Liver (tissue), 9 donors: Measurements from ENCODE around the gene NTM. TPM values are rescaled to one million over a fixed set of nuclear protein-coding genes. Genes with fewer than 3 reads are reported as not detected.

ENCODE experiments used
- DNase-seq: peaks from one replicate; pipeline ENCODE4 v3.0.0-alpha.2; 2017; ENCODE audit warnings: low spot score
- H3K27ac ChIP-seq, 2 donors: one replicate each; pipeline ENCODE4 v1.7.0; 2013; ENCODE audit warnings: inconsistent platforms in 2 of 2, low read length in 2 of 2, control low read depth in 1 of 2, low read depth in 1 of 2, mild to moderate bottlenecking in 1 of 2
- H3K27me3 ChIP-seq, 4 donors: one replicate each; pipeline versions ENCODE4 v1.6.1 to v1.7.0; 2013; ENCODE audit warnings: low read length in 3 of 4, inconsistent platforms in 1 of 4, mild to moderate bottlenecking in 1 of 4, moderate library complexity in 1 of 4; ENCODE audit not compliant: control insufficient read depth in 4 of 4, insufficient read depth in 4 of 4
- H3K36me3 ChIP-seq, 4 donors: one replicate each; pipeline versions ENCODE4 v1.6.1 to v1.7.0; 2013; ENCODE audit warnings: low read length in 3 of 4, mild to moderate bottlenecking in 3 of 4, low read depth in 1 of 4, moderate library complexity in 1 of 4; ENCODE audit not compliant: control insufficient read depth in 4 of 4, insufficient read depth in 3 of 4
- H3K4me1 ChIP-seq, 4 donors: one replicate each; pipeline versions ENCODE4 v1.6.1 to v1.7.0; 2013; ENCODE audit warnings: low read length in 3 of 4, mild to moderate bottlenecking in 3 of 4, moderate library complexity in 1 of 4; ENCODE audit not compliant: control insufficient read depth in 4 of 4, insufficient read depth in 4 of 4
- H3K4me3 ChIP-seq, 3 donors: one replicate each; pipeline versions ENCODE4 v1.6.1 to v1.7.0; 2013; ENCODE audit warnings: low read length in 3 of 3, control low read depth in 1 of 3, low read depth in 1 of 3, mild to moderate bottlenecking in 1 of 3
- H3K9ac ChIP-seq, 2 donors: one replicate each; pipeline ENCODE4 v1.7.0; 2013; ENCODE audit warnings: low read length in 2 of 2, mild to moderate bottlenecking in 2 of 2, moderate library complexity in 2 of 2, control low read depth in 1 of 2, low read depth in 1 of 2
- H3K9me3 ChIP-seq, 4 donors: one replicate each; pipeline versions ENCODE4 v1.6.1 to v1.7.0; 2013; ENCODE audit warnings: low read length in 3 of 4; ENCODE audit not compliant: control insufficient read depth in 4 of 4
- HNF4G ChIP-seq: IDR thresholded peaks from 2 replicates; pipeline ENCODE4 v1.6.1; 2016; ENCODE audit warnings: antibody characterized with exemption
- JUND ChIP-seq, 2 donors: IDR thresholded peaks; 2 replicates each; pipeline ENCODE4 v1.6.1; 2016; ENCODE audit warnings: antibody characterized with exemption in 2 of 2
- REST ChIP-seq: IDR thresholded peaks from 2 replicates; pipeline ENCODE4 v1.6.1; 2016; ENCODE audit warnings: antibody characterized with exemption, mild to moderate bottlenecking
- RXRA ChIP-seq, 2 donors: IDR thresholded peaks; 2 replicates each; pipeline ENCODE4 v1.6.1; 2017 to 2018; ENCODE audit warnings: antibody characterized with exemption in 2 of 2, mild to moderate bottlenecking in 1 of 2
- SP1 ChIP-seq: IDR thresholded peaks from 2 replicates; pipeline ENCODE4 v1.6.1; 2018; ENCODE audit warnings: antibody characterized with exemption, mild to moderate bottlenecking
- TAF1 ChIP-seq: conservative IDR thresholded peaks from 2 replicates; pipeline ENCODE4 v1.6.1; 2016; ENCODE audit warnings: antibody characterized with exemption, mild to moderate bottlenecking
- ZBTB33 ChIP-seq: IDR thresholded peaks from 2 replicates; pipeline ENCODE4 v1.6.1; 2016; ENCODE audit warnings: antibody characterized with exemption
- WGBS: extraction: QIAGEN DNeasy Blood & Tissue Kit; methylation state at CpG from one replicate; pipeline ENCODE4 v1.1.7; 2013; 5-methylcytosine and 5-hydroxymethylcytosine counted together
- polyA plus RNA-seq, 2 donors: library from polyadenylated mRNA; stranded (reverse) in 1 of 2; unstranded in 1 of 2; fragments of 200-250 nt in 1 of 2; fragments of >200 nt in 1 of 2; fragmentation: Nextera tagmentation in 1 of 2; extraction: Ambion mirVana in 1 of 2; gene quantifications; one replicate each; pipeline versions ENCODE4 v1.2.1 to v1.2.3, GENCODE V29; 2013 to 2015
- total RNA-seq, 2 donors: library from RNA; depleted of rRNA; stranded (reverse); fragments of >200 nt; gene quantifications; one replicate each; pipeline ENCODE4 v1.2.3, GENCODE V29; 2014
- donor health status: healthy.
- donor health status: healthy.
- donor health status: healthy.
- donor health status: healthy.
- donor health status: healthy.

The NTM gene
- total and polyA plus RNA-seq, 4 donors: 0.08 to 1.1 (median 0.08) TPM; not detected in 1

DNA sequence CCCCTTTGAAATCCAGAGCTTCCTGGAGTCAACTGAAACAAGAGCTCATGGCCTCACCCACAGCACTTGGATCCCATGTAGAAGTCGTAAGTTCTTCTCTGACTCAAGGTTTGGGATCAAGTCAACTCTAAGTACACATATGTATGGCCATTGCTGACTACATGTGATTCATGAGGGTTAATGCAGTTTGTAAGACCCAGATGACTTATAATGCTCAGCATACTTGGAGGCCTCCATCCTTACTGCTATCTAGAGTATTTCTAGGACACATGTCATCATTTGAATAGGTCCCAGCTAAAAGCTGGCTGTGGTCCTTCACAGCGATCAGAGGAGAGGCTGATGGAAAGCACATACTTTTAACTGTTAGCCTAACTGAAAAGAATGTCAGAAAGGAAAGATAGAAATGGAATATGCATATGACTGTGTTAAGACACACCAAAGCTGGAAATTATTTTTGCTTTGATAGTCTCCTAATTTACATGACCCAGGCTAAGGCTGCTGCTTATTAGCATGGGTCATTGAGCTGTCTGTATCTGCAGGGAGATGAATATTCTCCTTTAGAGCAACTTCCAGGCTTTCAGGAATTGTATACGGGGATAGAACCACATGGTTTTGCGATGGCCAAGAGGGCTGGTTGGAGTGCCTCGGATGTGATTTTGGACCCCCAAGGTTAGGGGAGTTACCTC, 76.3 kb downstream of the NTM start:
- 68% methylated on average over 5 of the region's 5 CpGs for WGBS
- H3K4me1 ChIP-seq: no peaks in the 10 kb centered on the region
- TF ChIP-seq ZBTB33: no peak
- no peak for TF ChIP-seq TAF1
- no peak for TF ChIP-seq JUND (IDR thresholded peaks at IDR 0.05)
- no peak for TF ChIP-seq REST
- no peak overlapping the region for H3K27ac ChIP-seq
- H3K27me3 ChIP-seq: no peaks in the 10 kb centered on the region
- no peaks in the 10 kb centered on the region for H3K9me3 ChIP-seq
- no peak overlapping the region for H3K4me3 ChIP-seq
- no peaks in the 10 kb centered on the region for H3K36me3 ChIP-seq
- H3K9ac ChIP-seq: no peak overlapping the region
- no peak for DNase-seq

- Histone ChIP-seq H3K27ac (no peak overlapping the region), H3K9me3 (no peaks in the 10 kb centered on the region), H3K4me3 (no peak overlapping the region), H3K4me1 (no peaks in the 10 kb centered on the region), H3K9ac (no peak overlapping the region), H3K27me3 (no peaks in the 10 kb centered on the region), H3K36me3 (no peaks in the 10 kb centered on the region)
- 52% methylated on average over 10 of the region's 10 CpGs for WGBS
- TF ChIP-seq HNF4G (no peak), RXRA (IDR thresholded peaks at IDR 0.05) (no peak), REST (no peak), SP1 (no peak)
- no peak for DNase-seq
Observed at GRCh38 chr11:131447277-131447815, 76.9 kb downstream of the NTM start.
